K562 (cell line): ENCODE results near the gene GATA2. TPM values are rescaled to one million over a fixed set of nuclear protein-coding genes. Genes with fewer than 3 reads are reported as not detected.

Experiments used
- ATAC-seq: fragments of 200-7000 bp; cut with Tn5 transposase; 3 replicates; pipeline ENCODE4 v1.9.1; 2020; ENCODE audit warnings: moderate library complexity
- Bru-seq: library from RNA; stranded (reverse); fragments of 400-500 nt; gene quantifications from one replicate; lab custom pipeline; 2021; lab: Mats Ljungman, UMichigan
- BruChase-seq, 2 experiments: library from RNA; stranded (reverse); fragments of 400-500 nt; gene quantifications; one replicate each; lab custom pipeline; 2021; lab: Mats Ljungman, UMichigan
- BruUV-seq: library from RNA; stranded (reverse); fragments of 400-500 nt; replicated peaks from 2 replicates; lab custom pipeline; 2021; lab: Mats Ljungman, UMichigan
- CTCF ChIA-PET: fragments of 300-600 bp; formaldehyde crosslinking; extraction: SDS; loops from one replicate; lab custom pipeline; 2021; ENCODE audit warnings: low intra/inter-chr PET ratio; lab: Yijun Ruan, JAX
- POLR2A ChIA-PET: fragments of 300-600, 350-650 bp; sonication (Branson Sonifier 250); formaldehyde crosslinking; extraction: SDS; loops from one replicate; lab custom pipeline; 2021; ENCODE audit warnings: antibody characterized with exemption, inconsistent platforms; lab: Yijun Ruan, JAX
- DNase-seq, 4 experiments: peaks; one replicate each; pipeline versions ENCODE4 v3.0.0 to v3.0.0-alpha.2; 2011 to 2018; ENCODE audit warnings: low spot score in 3 of 4, mixed read lengths in 3 of 4; ENCODE audit errors: extremely low read depth in 1 of 4
- FAIRE-seq: peaks from 2 replicates; lab custom pipeline; 2011; peaks lifted over from hg19 to GRCh38; lab: Jason Lieb, UNC
- H2AFZ ChIP-seq: 2 replicates; pipeline ENCODE4 v1.6.0; 2011; ENCODE audit warnings: low read depth, low read length, control low read depth, inconsistent platforms
- H3K27ac ChIP-seq: fragments of 200-600 bp; 3 replicates; pipeline ENCODE4 v1.8.0; 2011; ENCODE audit warnings: low read depth, mild to moderate bottlenecking, control low read depth, inconsistent platforms, low read length, moderate library complexity, mixed read lengths; ENCODE audit errors: extremely low read depth
- H3K27me3 ChIP-seq, 2 experiments: fragments of 300-600 bp in 1 of 2; 2 replicates in 1 of 2; 3 replicates in 1 of 2; pipeline versions ENCODE4 v1.6.0 to v1.8.0; 2011; ENCODE audit warnings: inconsistent platforms in 2 of 2, low read length in 2 of 2, mild to moderate bottlenecking in 1 of 2, mixed read lengths in 1 of 2, moderate library complexity in 1 of 2; ENCODE audit not compliant: control insufficient read depth in 2 of 2, insufficient read depth in 2 of 2
- H3K36me3 ChIP-seq: fragments of 300-600 bp; 3 replicates; pipeline ENCODE4 v1.8.0; 2011; ENCODE audit warnings: mild to moderate bottlenecking, low read length, inconsistent platforms; ENCODE audit not compliant: control insufficient read depth, insufficient read depth
- H3K4me1 ChIP-seq, 2 experiments: fragments of 200-600 bp in 1 of 2; replicated peaks in 1 of 2; 2 replicates in 1 of 2; 3 replicates in 1 of 2; pipeline versions ENCODE4 v1.5.1 to v1.8.0; 2011; ENCODE audit warnings: inconsistent platforms in 2 of 2, low read length in 2 of 2, mild to moderate bottlenecking in 1 of 2, mixed read lengths in 1 of 2, moderate library complexity in 1 of 2; ENCODE audit not compliant: control insufficient read depth in 2 of 2, insufficient read depth in 2 of 2
- H3K4me2 ChIP-seq: 2 replicates; pipeline ENCODE4 v1.6.1; 2011; ENCODE audit warnings: low read length, control low read depth, inconsistent platforms, mixed read lengths; ENCODE audit not compliant: insufficient read depth
- H3K4me3 ChIP-seq: fragments of 200-600 bp; sonication (generic), shearing (Covaris generic); 2 replicates; pipeline ENCODE4 v1.5.1; 2016; ENCODE audit warnings: control low read depth, inconsistent platforms
- H3K79me2 ChIP-seq: fragments of 200-600 bp; 3 replicates; pipeline ENCODE4 v1.8.0; 2011; ENCODE audit warnings: low read length, inconsistent platforms; ENCODE audit not compliant: control insufficient read depth, insufficient read depth
- H3K9ac ChIP-seq, 2 experiments: 2 replicates each; pipeline versions ENCODE4 v1.6.0 to v1.6.1; 2011; ENCODE audit warnings: low read depth in 2 of 2, low read length in 2 of 2, control low read depth in 1 of 2, inconsistent platforms in 1 of 2, mild to moderate bottlenecking in 1 of 2, mixed read lengths in 1 of 2; ENCODE audit not compliant: insufficient read depth in 1 of 2
- H3K9me1 ChIP-seq: one replicate; pipeline ENCODE4 v1.6.0; 2011; ENCODE audit warnings: inconsistent platforms, mild to moderate bottlenecking, low read length, moderate library complexity; ENCODE audit not compliant: control insufficient read depth, insufficient read depth
- H3K9me3 ChIP-seq: replicated peaks from 2 replicates; pipeline ENCODE4 v1.5.1; 2011; ENCODE audit warnings: low read depth, low read length, inconsistent platforms; ENCODE audit not compliant: control insufficient read depth, insufficient read depth
- H4K20me1 ChIP-seq: replicated peaks from 2 replicates; pipeline ENCODE4 v1.6.1; 2011; ENCODE audit warnings: low read length, inconsistent platforms, mixed read lengths; ENCODE audit not compliant: control insufficient read depth, insufficient read depth
- BDP1 ChIP-seq: IDR thresholded peaks from 3 replicates; pipeline ENCODE4 v1.6.1; 2011; ENCODE audit not compliant: insufficient read length, insufficient read depth
- BRCA1 ChIP-seq, 2 experiments: fragments of 450-650 bp in 1 of 2; sonication (generic) in 1 of 2; formaldehyde crosslinking in 1 of 2; IDR thresholded peaks; 2 replicates each; pipeline versions ENCODE4 v1.5.0 to v1.6.1; 2017 to 2020; ENCODE audit warnings: mild to moderate bottlenecking in 1 of 2, missing genetic modification reagents in 1 of 2
- E2F3 ChIP-seq: fragments of 250-450 bp; sonication (Bioruptor Pico); IDR thresholded peaks from 2 replicates; pipeline ENCODE4 v1.4.0; 2020; ENCODE audit warnings: mild to moderate bottlenecking
- GTF2E2 ChIP-seq: fragments of 200-800 bp; sonication (Bioruptor generic); IDR thresholded peaks from 2 replicates; pipeline ENCODE4 v1.6.1; 2016; ENCODE audit warnings: missing genetic modification characterization, missing compliant biosample characterization
- NCOR1 ChIP-seq: fragments of 450-650 bp; IDR thresholded peaks from 2 replicates; pipeline ENCODE4 v1.6.1; 2016; ENCODE audit warnings: mild to moderate bottlenecking, moderate library complexity
- POLR2G ChIP-seq: fragments of 200-400 bp; formaldehyde crosslinking; IDR thresholded peaks from 2 replicates; pipeline ENCODE4 v1.6.1; 2017; ENCODE audit warnings: low read depth, mild to moderate bottlenecking, antibody characterized with exemption, low read length, moderate library complexity
- PRDM10 ChIP-seq: fragments of 450-650 bp; IDR thresholded peaks from 2 replicates; pipeline ENCODE4 v1.6.1; 2018; ENCODE audit not compliant: partially characterized antibody
- TAL1 ChIP-seq: fragments of 450-650 bp; IDR thresholded peaks from 2 replicates; pipeline ENCODE4 v1.6.1; 2016; ENCODE audit warnings: mild to moderate bottlenecking
- WGBS: fragments of 100-300 bp; shearing (Covaris generic); methylation state at CpG from one replicate; pipeline ENCODE4 v1.1.6; 2016; ENCODE audit warnings: low coverage, mixed read lengths; ENCODE audit not compliant: insufficient coverage; ENCODE audit errors: missing lambda C conversion rate; 5-methylcytosine and 5-hydroxymethylcytosine counted together
- in situ Hi-C: fragments of 300-500 bp; cut with MboI; formaldehyde crosslinking; loops from 4 replicates; pipeline ENCODE4 v1.15.0; 2018; ENCODE audit warnings: inconsistent platforms, mixed read lengths
- intact Hi-C: fragments of 100-400 bp; cut with micrococcal nuclease; formaldehyde crosslinking; loops from 2 replicates; pipeline ENCODE4 v1.14.2; 2022
- long read RNA-seq, 3 experiments: library from polyadenylated mRNA in 2 of 3; library from RNA in 1 of 3; unstranded in 2 of 3; stranded (forward) in 1 of 3; transcript quantifications; one replicate each; pipeline ENCODE4 v2.0.0, GENCODE V29; 2019 to 2022
- polyA minus RNA-seq, 3 experiments: library from RNA; depleted of rRNA, polyadenylated mRNA; stranded (reverse); fragments of >200 nt; gene quantifications; 2 replicates each; pipeline ENCODE4 v1.2.3, GENCODE V29; 2011
- polyA plus RNA-seq, 8 experiments: library from polyadenylated mRNA; depleted of rRNA in 4 of 8; stranded (reverse) in 5 of 8; unstranded in 3 of 8; fragments of >200 nt; fragmentation: Nextera tagmentation in 2 of 8; fragmentation: Illumina TruSeq in 1 of 8; extraction: Ambion mirVana in 2 of 8; extraction: Trizol in 1 of 8; gene quantifications; 2 replicates each; pipeline versions ENCODE4 v1.2.1 to v1.2.3, GENCODE V29; 2011 to 2014; ENCODE audit warnings: inconsistent platforms in 1 of 8, missing spikeins in 1 of 8
- total RNA-seq, 7 experiments: library from RNA; depleted of rRNA in 6 of 7; stranded (reverse); fragments of >200 nt in 6 of 7; fragmentation: Illumina TruSeq in 2 of 7; extraction: Trizol in 2 of 7; gene quantifications; 2 replicates each; pipeline versions ENCODE4 v1.2.1 to v1.2.3, GENCODE V29; 2011 to 2021; ENCODE audit warnings: low replicate concordance in 1 of 7
- TF ChIP-seq, protein P1 (sequence below), 2 experiments: fragments of 450-650 bp; conservative IDR thresholded peaks; 2 replicates each; pipeline ENCODE4 v1.6.1; 2017; ENCODE audit warnings: mild to moderate bottlenecking in 2 of 2, moderate library complexity in 2 of 2

GATA2 gene
- 49.8 and 107 TPM in 2 replicates for total RNA-seq (2011; cell fraction: chromatin; rRNA removed; ENCODE audit: low replicate concordance)
- total RNA-seq (2011; cell fraction: nucleolus; rRNA removed) = 84.0 and 88.4 TPM in 2 replicates
- total RNA-seq (2011; cell fraction: nucleoplasm; rRNA removed) = 50.5 and 57.9 TPM in 2 replicates
- total RNA-seq (2014; rRNA removed) (86.9 and 125 TPM in 2 replicates), total RNA-seq (2014; rRNA removed; fragmentation: Illumina TruSeq; extraction: Trizol) (32.6 and 32.8 TPM in 2 replicates), total RNA-seq (2015; rRNA removed; fragmentation: Illumina TruSeq; extraction: Trizol) (50.8 and 55.3 TPM in 2 replicates), total RNA-seq (2021) (215 and 218 TPM in 2 replicates), polyA plus RNA-seq (2011; rRNA removed) (28.9 and 29.6 TPM in 2 replicates), polyA plus RNA-seq (2014; fragmentation: Illumina TruSeq; extraction: Trizol) (74.6 and 129 TPM in 2 replicates), polyA plus RNA-seq (2014; fragmentation: Nextera tagmentation; extraction: Ambion mirVana) (10 to 100 TPM in 1 of 2 experiments, 1 to 10 TPM in 1; 8.5 to 11.6 TPM), polyA plus RNA-seq (2014; rRNA removed) (113 and 118 TPM in 2 replicates), polyA minus RNA-seq (2011; rRNA and poly(A)+ RNA removed) (12.2 and 21.4 TPM in 2 replicates), Bru-seq, nascent RNA (percentile 95 among the genes with signal in this experiment), BruChase-seq, experiment 1, labeled RNA remaining after a 2-hour chase (percentile 89 among the genes with signal in this experiment), BruChase-seq, experiment 2, labeled RNA remaining after a 6-hour chase (percentile 91 among the genes with signal in this experiment)
- 29.6 and 67.6 TPM in 2 replicates for polyA plus RNA-seq (2011; cell fraction: cytosol; rRNA removed)
- polyA plus RNA-seq (2011; cell fraction: nucleus; rRNA removed) = 108 and 210 TPM in 2 replicates
- 126 and 159 TPM in 2 replicates for polyA plus RNA-seq (2012)
- polyA minus RNA-seq (2011; cell fraction: cytosol; rRNA and poly(A)+ RNA removed) = 57.2 and 76.2 TPM in 2 replicates
- 42.5 and 50.0 TPM in 2 replicates for polyA minus RNA-seq (2011; cell fraction: nucleus; rRNA and poly(A)+ RNA removed)
- long read RNA-seq, experiment 1, transcript GATA2-201 (6 exons, 3,367 nt) = major isoform, 12 of 989 reads
- long read RNA-seq, experiment 1, partial matches to known transcripts = 952 of 989 reads
- long read RNA-seq, experiment 1, other reads (novel, unspliced or antisense) = 18 of 989 reads
- long read RNA-seq, experiment 2, transcript GATA2-201 (6 exons, 3,367 nt) = major isoform, 11 of 146 reads
- long read RNA-seq, experiment 2, partial matches to known transcripts = 59 of 146 reads
- long read RNA-seq, experiment 2, other reads (novel, unspliced or antisense) = 72 of 146 reads
- long read RNA-seq, experiment 3, partial matches to known transcripts = 47 of 55 reads
- long read RNA-seq, experiment 3, other reads (novel, unspliced or antisense) = 5 of 55 reads

- ChIA-PET POLR2A (interaction anchor here (0.6 to 1.1 kb wide), 2 partner anchors 10 to 75 kb away, joined by 3 to 6 read pairs; no protein-coding TSS in a partner anchor), CTCF (interaction anchor here (0.7 kb wide), 1 partner anchor 127 kb away, joined by 3 read pairs; no protein-coding TSS in a partner anchor)
- Histone ChIP-seq H3K4me1 (peaks cover 34 to 88% of the 10 kb centered on the region in 2 experiments), H3K36me3 (peaks cover 53% of the 10 kb centered on the region; the same call in 2 of the 3 replicates), H3K27ac (peak within 1 kb of the TSS; percentile 98), H4K20me1 (peaks cover 5% of the 10 kb centered on the region), H3K4me2 (peak within 1 kb of the TSS; percentile 92), H3K9me1 (no peaks in the 10 kb centered on the region), H3K79me2 (peaks cover 95% of the 10 kb centered on the region), H3K9me3 (no peaks in the 10 kb centered on the region), H2AFZ (no peak within 1 kb of the TSS), H3K9ac (peak within 1 kb of the TSS; percentile 98), H3K27me3 (no peaks in the 10 kb centered on the region), H3K4me3 (peak within 1 kb of the TSS; percentile 98)
- DNase-seq (peak in 3 of 4 experiments; percentile 36 to 64 (median 38)), FAIRE-seq (no peak), ATAC-seq (peak; percentile 2; the same call in 1 of the 3 replicates)
- WGBS = 50% methylated on average over 20 of the region's 78 CpGs
- in situ Hi-C loops (no loop called here), intact Hi-C loops (loop anchor here (10.0 kb wide), 2 partner anchors 178 to 418 kb away; no protein-coding TSS in a partner anchor)
- BruUV-seq = no TSS peak
- TF ChIP-seq POLR2G (peak; percentile 69), TAL1 (no peak), BRCA1 (IDR thresholded peaks at IDR 0.05) (no peak), BRCA1 (CRISPR knock-in tag; IDR thresholded peaks at IDR 0.05) (no peak), PRDM10 (no peak), NCOR1 (no peak), E2F3 (CRISPR knock-in tag) (no peak), BDP1 (no peak), GTF2E2 (tag) (no peak)
- TF ChIP-seq, protein P1, sequence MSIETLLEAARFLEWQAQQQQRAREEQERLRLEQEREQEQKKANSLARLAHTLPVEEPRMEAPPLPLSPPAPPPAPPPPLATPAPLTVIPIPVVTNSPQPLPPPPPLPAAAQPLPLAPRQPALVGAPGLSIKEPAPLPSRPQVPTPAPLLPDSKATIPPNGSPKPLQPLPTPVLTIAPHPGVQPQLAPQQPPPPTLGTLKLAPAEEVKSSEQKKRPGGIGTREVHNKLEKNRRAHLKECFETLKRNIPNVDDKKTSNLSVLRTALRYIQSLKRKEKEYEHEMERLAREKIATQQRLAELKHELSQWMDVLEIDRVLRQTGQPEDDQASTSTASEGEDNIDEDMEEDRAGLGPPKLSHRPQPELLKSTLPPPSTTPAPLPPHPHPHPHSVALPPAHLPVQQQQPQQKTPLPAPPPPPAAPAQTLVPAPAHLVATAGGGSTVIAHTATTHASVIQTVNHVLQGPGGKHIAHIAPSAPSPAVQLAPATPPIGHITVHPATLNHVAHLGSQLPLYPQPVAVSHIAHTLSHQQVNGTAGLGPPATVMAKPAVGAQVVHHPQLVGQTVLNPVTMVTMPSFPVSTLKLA (conservative IDR thresholded peaks at IDR 0.05) = 0 out of 4 replicates have a peak, but pooled peaks of 1 of the 2 experiments have one; percentile 16
These were observed at the start of gene GATA2 for GRCh38 chr3:128492671-128493569. GATA2 (minus strand) TSS chr3:128493201; CDS start chr3:128487031, 6,170 bp downstream.
